Spinal cord (tissue), 10 donors: ENCODE data around the gene SASH1. TPM values are rescaled to one million over a fixed set of nuclear protein-coding genes. Genes with fewer than 3 reads are reported as not detected.

Experiments used
- DNase-seq, 6 donors: peaks; one replicate each; pipeline versions ENCODE4 v3.0.0 to v3.0.0-alpha.2; 2013 to 2015; ENCODE audit warnings: low spot score in 6 of 6, low read depth in 4 of 6
- H3K27ac ChIP-seq: one replicate; pipeline ENCODE4 v1.5.1; 2013; ENCODE audit warnings: low read depth, low read length, control low read depth
- H3K27me3 ChIP-seq: one replicate; pipeline ENCODE4 v1.6.1; 2013; ENCODE audit warnings: low read length; ENCODE audit not compliant: control insufficient read depth, insufficient read depth
- H3K36me3 ChIP-seq: one replicate; pipeline ENCODE4 v1.6.1; 2013; ENCODE audit warnings: low read length; ENCODE audit not compliant: control insufficient read depth, insufficient read depth
- H3K4me1 ChIP-seq: one replicate; pipeline ENCODE4 v1.6.1; 2013; ENCODE audit warnings: low read length; ENCODE audit not compliant: control insufficient read depth, insufficient read depth
- H3K4me3 ChIP-seq: one replicate; pipeline ENCODE4 v1.5.1; 2013; ENCODE audit warnings: low read depth, low read length, control low read depth
- H3K9me3 ChIP-seq: one replicate; pipeline ENCODE4 v1.6.1; 2013; ENCODE audit warnings: low read length; ENCODE audit not compliant: control insufficient read depth, insufficient read depth
- WGBS: methylation state at CpG from one replicate; pipeline ENCODE4 v1.1.5; 2013; ENCODE audit warnings: missing lambda C conversion rate; ENCODE audit not compliant: insufficient coverage; 5-methylcytosine and 5-hydroxymethylcytosine counted together
- polyA plus RNA-seq, 2 donors: library from polyadenylated mRNA; unstranded; fragments of 120-200 nt; gene quantifications; one replicate each; pipeline ENCODE4 v1.2.1, GENCODE V29; 2013; ENCODE audit not compliant: insufficient read length in 2 of 2
- total RNA-seq, 2 donors: library from RNA; depleted of rRNA in 1 of 2; stranded (reverse); fragments of 120-200 nt in 1 of 2; fragments of >200 nt in 1 of 2; gene quantifications; one replicate each; pipeline versions ENCODE4 v1.2.3 to v1.2.4, GENCODE V29; 2013 to 2014
- donor health status: healthy.

SASH1 gene
- total and polyA plus RNA-seq, 4 donors: 51.0 to 77.3 (median 59.4) TPM

DNA sequence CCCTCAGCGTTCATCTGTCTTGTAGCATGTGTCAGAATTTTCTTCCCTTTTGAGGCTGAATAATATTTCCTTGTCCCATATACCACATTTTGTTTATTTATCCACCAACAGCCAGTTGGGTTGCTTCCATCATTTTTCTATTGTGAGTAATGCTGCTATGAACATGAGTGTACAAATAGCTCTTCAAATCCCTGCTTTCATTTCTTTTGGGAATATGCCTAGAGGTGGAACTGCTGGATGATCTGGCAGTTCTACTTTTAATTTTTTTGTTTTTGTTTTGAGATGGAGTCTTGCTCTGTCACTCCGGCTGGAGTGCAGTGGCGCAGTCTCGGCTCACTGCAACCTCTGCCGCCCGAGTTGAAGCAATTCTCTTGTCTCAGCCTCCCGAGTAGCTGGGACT, 64.7 kb downstream of the SASH1 start:
- H3K27ac ChIP-seq: no peak overlapping the region
- H3K9me3 ChIP-seq: no peaks in the 10 kb centered on the region
- H3K4me1 ChIP-seq: no peaks in the 10 kb centered on the region
- WGBS: no CpG with 5 or more reads among the region's 7 CpGs
- DNase-seq: peak in 1 of 6 donors; percentile 35
- H3K27me3 ChIP-seq: no peaks in the 10 kb centered on the region
- H3K36me3 ChIP-seq: no peaks in the 10 kb centered on the region
- no peak overlapping the region for H3K4me3 ChIP-seq

DNA sequence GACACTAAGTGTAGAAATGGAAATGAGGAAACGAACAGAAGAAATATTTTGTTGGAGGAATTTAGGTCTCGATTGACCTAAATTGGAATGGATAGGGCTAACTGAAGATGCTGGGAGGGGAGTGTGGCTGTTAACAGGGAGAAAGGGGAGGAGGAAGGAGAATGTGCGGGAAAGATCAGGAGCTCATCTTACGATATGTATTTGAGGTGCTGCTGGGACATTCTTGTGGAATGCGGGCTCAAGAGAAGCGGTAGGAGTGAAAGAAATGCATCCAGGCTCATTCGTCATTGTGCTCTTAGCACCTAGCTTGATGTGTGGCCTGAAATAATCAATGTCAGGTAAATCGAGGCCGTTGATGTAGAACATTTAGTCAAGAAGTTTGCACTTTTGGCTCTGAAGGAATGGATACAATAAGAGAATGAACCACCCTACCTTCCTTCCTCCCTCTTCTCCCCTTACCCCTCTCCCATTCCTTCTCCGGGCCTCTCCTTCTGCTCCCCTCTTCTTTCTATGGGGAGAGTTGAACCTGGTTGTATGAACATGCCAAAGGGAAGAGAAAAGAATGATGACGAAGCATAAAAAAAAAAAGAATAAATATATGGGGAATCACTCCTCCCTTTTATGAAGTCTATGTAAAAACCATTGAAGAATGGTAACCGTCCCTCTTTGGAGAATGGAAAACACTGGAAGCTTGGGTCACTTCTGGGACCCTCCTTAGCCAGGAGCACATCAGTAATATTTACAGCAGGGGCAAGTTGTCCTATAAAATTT, 70.9 kb downstream of the SASH1 start:
- WGBS: 94% methylated on average over 7 of the region's 12 CpGs
- Histone ChIP-seq H3K4me1 (no peaks in the 10 kb centered on the region), H3K27ac (no peak overlapping the region), H3K36me3 (no peaks in the 10 kb centered on the region), H3K4me3 (no peak overlapping the region), H3K9me3 (no peaks in the 10 kb centered on the region), H3K27me3 (no peaks in the 10 kb centered on the region)
- DNase-seq: no peak

DNA sequence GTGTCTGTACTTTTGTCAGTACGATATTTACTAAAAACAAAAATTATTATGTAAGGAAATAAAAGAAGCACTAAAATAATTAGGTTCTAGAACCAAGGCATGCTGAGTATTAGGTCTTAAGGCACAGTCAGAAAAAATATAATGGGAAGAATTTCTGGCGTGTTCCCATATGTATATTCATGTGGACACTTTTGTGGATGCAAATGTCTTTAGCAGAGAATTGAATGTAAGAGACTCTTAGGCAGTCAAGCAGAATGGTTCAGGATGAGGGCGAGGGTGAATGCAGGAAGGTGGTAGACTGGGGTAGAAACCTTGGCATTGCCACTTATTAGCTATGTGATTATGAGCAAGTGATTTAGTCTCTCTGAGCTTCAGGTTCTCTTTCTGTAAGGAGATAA, 71.5 kb downstream of the SASH1 start:
- H3K36me3 ChIP-seq: no peaks in the 10 kb centered on the region
- no peaks in the 10 kb centered on the region for H3K9me3 ChIP-seq
- WGBS: 83% methylated on average over 1 of the region's 3 CpGs
- H3K27me3 ChIP-seq: no peaks in the 10 kb centered on the region
- H3K27ac ChIP-seq: no peak overlapping the region
- H3K4me3 ChIP-seq: no peak overlapping the region
- H3K4me1 ChIP-seq: no peaks in the 10 kb centered on the region
- DNase-seq: no peak

DNA sequence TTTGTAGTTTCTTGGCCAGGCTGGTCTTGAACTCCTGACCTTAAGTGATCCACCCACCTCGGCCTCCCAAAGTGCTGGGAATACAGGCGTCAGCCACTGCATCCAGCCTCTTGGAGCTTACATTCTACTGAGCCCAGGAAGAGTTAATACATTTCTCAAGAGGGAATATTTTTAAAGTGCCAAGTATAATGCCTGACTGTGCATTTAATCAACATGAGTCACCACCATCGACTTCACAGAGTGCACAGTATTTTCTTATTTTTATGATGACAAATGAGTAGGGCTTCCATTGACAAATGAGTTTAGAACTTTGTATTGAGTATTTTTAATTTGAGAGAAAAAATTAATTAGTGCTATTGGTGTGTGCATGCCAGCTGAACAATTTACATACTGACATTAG, 72.2 kb downstream of the SASH1 start:
- DNase-seq: no peak
- no peaks in the 10 kb centered on the region for H3K4me1 ChIP-seq
- 67% methylated on average over 1 of the region's 3 CpGs for WGBS
- no peak overlapping the region for H3K4me3 ChIP-seq
- H3K27me3 ChIP-seq: no peaks in the 10 kb centered on the region
- no peaks in the 10 kb centered on the region for H3K9me3 ChIP-seq
- no peaks in the 10 kb centered on the region for H3K36me3 ChIP-seq
- no peak overlapping the region for H3K27ac ChIP-seq

DNA sequence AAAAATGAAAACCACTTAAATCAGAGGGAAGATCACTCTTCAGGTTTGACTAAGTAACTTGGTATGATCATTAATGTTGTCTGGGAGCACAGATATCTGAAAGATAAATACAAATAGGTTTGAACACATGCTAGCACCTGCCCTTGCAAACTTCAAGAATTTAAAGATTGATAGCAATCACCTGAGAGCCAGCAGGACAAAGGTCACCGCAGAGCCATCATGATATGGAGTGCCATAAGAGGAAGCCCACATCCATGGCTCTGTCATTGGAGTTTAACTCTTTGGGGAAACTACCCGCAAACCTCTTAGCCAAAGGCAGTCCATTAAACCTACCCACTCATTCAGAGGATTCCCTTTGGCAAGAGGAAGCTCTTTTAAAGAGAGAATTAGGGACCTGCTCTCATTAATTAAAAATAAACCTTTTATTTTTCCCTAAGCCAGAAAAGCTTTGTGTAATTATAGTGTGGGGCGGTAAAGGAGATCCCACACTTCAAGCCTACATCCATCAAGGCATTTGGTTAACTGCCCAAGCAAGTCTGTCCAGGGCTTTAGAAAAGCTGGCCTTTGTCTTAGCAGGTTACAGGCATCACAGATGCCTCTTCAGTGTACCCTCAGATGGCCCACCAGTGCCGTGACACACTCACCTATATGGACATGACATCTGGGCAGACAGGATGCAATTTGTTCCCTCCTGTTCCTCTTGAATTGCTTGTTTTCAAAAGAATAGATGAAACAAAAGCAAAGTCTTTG, 73.0 kb downstream of the SASH1 start:
- no peak overlapping the region for H3K27ac ChIP-seq
- H3K4me1 ChIP-seq: no peaks in the 10 kb centered on the region
- peak in 2 of 6 donors; percentile 40 to 55 for DNase-seq
- H3K27me3 ChIP-seq: no peaks in the 10 kb centered on the region
- H3K9me3 ChIP-seq: no peaks in the 10 kb centered on the region
- H3K36me3 ChIP-seq: no peaks in the 10 kb centered on the region
- no peak overlapping the region for H3K4me3 ChIP-seq
- whole genome bisulfite sequencing: 44% methylated on average over 1 of the region's 4 CpGs

DNA sequence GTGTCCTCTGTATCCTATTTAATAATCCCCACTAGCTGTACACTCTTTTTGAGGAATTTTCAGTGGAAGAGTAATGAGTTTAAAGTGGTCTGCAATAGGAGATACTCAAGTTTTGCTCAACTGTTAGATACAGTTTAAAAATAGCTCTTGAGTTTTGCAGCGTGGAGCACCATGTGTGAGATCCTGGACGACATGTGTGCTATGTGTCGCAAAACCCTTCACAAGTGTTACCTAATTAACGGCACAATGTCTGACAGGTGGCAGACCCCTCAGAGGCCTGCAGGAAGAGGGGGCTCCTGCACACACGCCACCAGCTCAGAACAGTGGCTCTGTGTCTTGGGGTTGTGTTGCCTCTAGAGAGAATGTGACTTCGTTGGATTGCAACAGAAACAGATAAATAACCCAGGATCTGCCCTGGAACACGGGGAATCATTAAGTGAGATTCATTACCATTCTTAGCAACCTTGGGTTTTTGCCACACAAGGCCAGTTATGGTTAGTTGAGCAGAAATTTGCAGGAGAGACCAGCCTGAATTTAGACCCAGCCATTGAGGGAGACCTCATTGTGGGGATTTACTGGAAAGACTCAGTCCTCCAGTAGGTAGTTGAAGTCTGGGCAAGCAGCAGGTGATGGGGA, 73.8 kb downstream of the SASH1 start:
- no peaks in the 10 kb centered on the region for H3K36me3 ChIP-seq
- peak in 1 of 6 donors; percentile 59 for DNase-seq
- H3K27me3 ChIP-seq: no peaks in the 10 kb centered on the region
- H3K4me3 ChIP-seq: no peak overlapping the region
- no peaks in the 10 kb centered on the region for H3K4me1 ChIP-seq
- no peak overlapping the region for H3K27ac ChIP-seq
- 72% methylated on average over 6 of the region's 7 CpGs for WGBS
- H3K9me3 ChIP-seq: no peaks in the 10 kb centered on the region

DNA sequence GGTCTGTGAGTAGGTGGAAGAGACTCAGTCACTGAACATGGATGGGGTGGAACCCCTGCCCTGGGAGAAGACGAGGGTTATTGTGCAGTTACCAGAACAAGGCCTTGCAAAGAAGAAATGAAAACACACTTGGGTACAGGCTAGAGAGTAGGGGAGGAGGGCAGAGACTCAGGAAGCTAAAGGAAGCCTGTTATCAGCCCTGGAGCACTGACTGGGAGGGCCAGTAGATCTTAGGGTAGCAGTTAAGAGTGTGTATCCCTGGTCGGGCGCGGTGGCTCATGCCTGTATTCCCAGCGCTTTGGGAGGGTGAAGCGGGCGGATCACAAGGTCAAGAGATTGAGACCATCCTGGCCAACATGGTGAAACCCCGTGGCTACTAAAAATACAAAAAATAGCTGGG, 74.4 kb downstream of the SASH1 start:
- WGBS: 96% methylated on average over 8 of the region's 8 CpGs
- Histone ChIP-seq H3K36me3 (no peaks in the 10 kb centered on the region), H3K4me3 (no peak overlapping the region), H3K4me1 (no peaks in the 10 kb centered on the region), H3K27ac (no peak overlapping the region), H3K9me3 (no peaks in the 10 kb centered on the region), H3K27me3 (no peaks in the 10 kb centered on the region)
- no peak for DNase-seq

DNA sequence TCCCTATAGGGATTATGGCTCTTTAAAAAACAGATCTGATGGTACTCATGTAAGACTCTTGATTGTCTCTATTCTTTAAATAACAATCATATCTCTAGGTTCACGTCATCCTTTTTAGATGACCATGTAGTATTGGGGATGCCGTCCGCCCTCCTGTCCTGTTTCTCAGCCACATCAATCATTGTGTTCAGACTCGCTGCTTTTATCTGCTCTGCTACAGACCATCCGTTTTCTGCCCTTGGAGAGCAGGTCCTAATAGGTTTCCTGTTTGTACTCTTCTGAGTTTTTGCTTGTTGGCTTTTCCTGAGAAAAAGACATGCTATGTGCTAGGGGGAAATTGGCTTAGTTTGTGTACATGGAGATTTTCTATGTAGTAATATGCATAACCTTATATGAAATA, 76.8 kb downstream of the SASH1 start:
- DNase-seq: no peak
- H3K27me3 ChIP-seq: no peaks in the 10 kb centered on the region
- H3K4me1 ChIP-seq: no peaks in the 10 kb centered on the region
- no peaks in the 10 kb centered on the region for H3K36me3 ChIP-seq
- H3K4me3 ChIP-seq: no peak overlapping the region
- no peaks in the 10 kb centered on the region for H3K9me3 ChIP-seq
- no peak overlapping the region for H3K27ac ChIP-seq
- 38% methylated on average over 1 of the region's 5 CpGs for WGBS

DNA sequence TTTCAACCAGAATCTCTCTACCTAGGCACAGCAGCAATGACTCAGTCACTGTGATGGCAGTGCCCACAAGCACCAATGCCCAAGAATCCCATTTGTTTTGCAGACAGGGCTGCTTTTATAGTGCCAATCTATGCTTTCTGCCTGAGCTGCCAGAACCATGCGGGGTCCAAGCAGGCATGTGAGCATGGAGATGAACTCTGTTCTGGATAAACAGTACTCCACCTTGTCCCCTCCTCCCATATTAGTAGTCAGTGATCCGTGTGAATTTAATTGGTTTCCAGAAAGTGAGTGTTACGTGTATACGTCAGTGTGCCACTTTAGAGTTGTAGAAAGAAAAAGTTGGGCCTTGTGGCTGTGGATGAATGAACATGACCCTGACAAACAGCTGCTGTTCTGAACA, 79.4 kb downstream of the SASH1 start:
- Histone ChIP-seq H3K27ac (no peak overlapping the region), H3K27me3 (no peaks in the 10 kb centered on the region), H3K9me3 (no peaks in the 10 kb centered on the region), H3K4me3 (no peak overlapping the region), H3K4me1 (no peaks in the 10 kb centered on the region), H3K36me3 (no peaks in the 10 kb centered on the region)
- peak in 1 of 6 donors; percentile 80 for DNase-seq
- WGBS: no CpG with 5 or more reads among the region's 4 CpGs
